ENCODE results near the gene PDGFRA.

DNA sequence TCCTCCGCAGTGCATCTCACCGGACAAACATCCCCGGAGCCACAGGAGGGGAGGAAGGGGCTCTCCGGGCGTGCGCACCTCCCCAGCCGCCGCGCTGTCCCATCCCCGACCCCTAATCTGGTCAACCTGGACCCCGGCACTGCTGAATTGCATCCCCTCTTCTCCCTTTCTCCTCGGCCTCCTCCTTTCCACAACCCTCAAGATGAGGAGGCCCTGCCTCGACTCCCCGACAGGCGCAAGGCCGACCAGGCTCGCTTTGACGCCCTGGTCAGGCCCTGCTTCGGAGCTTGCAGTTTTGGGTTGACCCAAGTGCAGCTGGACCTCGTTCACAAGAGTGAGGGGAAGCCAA, 2.3 kb downstream of the PDGFRA start:
- TF ChIP-seq, protein P1, sequence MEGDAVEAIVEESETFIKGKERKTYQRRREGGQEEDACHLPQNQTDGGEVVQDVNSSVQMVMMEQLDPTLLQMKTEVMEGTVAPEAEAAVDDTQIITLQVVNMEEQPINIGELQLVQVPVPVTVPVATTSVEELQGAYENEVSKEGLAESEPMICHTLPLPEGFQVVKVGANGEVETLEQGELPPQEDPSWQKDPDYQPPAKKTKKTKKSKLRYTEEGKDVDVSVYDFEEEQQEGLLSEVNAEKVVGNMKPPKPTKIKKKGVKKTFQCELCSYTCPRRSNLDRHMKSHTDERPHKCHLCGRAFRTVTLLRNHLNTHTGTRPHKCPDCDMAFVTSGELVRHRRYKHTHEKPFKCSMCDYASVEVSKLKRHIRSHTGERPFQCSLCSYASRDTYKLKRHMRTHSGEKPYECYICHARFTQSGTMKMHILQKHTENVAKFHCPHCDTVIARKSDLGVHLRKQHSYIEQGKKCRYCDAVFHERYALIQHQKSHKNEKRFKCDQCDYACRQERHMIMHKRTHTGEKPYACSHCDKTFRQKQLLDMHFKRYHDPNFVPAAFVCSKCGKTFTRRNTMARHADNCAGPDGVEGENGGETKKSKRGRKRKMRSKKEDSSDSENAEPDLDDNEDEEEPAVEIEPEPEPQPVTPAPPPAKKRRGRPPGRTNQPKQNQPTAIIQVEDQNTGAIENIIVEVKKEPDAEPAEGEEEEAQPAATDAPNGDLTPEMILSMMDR (conservative IDR thresholded peaks at IDR 0.05 in 1 of 2, IDR thresholded peaks at IDR 0.05 in 1 of 2; ENCODE audit: low read depth in 1 of 2, low read length in 2 of 2): no peak
- no peak for TF ChIP-seq EZH2 (IDR thresholded peaks at IDR 0.05; ENCODE audit: low read length, missing control alignments)
